Body of pancreas (tissue), 4 donors: ENCODE results near the gene FAM3A. TPM values are rescaled to one million over a fixed set of nuclear protein-coding genes. Genes with fewer than 3 reads are reported as not detected.

Experiments used
- ATAC-seq: fragments of 150-250 bp; one replicate; pipeline ENCODE4 v1.9.1; 2016
- DNase-seq, 4 donors: peaks; one replicate each; pipeline ENCODE4 v3.0.0-alpha.2; 2019
- H3K27ac ChIP-seq, 4 donors: fragments of 200-600 bp; sonication (generic); 1 replicate in 3 of 4; 2 replicates in 1 of 4; pipeline versions ENCODE4 v1.5.1 to v1.6.1; 2016 to 2019; ENCODE audit warnings: mild to moderate bottlenecking in 1 of 4, mixed read lengths in 1 of 4, moderate library complexity in 1 of 4
- H3K27me3 ChIP-seq, 2 donors: fragments of 200-600 bp; sonication (generic); one replicate each; pipeline ENCODE4 v1.6.0; 2016; ENCODE audit warnings: mild to moderate bottlenecking in 1 of 2
- H3K36me3 ChIP-seq, 2 donors: fragments of 200-600 bp; sonication (generic); replicated peaks in 1 of 2; 2 replicates each; pipeline ENCODE4 v1.5.1; 2016; ENCODE audit warnings: low read depth in 2 of 2; ENCODE audit not compliant: insufficient read depth in 1 of 2
- H3K4me1 ChIP-seq: fragments of 200-600 bp; sonication (generic); one replicate; pipeline ENCODE4 v1.6.0; 2016
- H3K4me3 ChIP-seq, 2 donors: fragments of 200-600 bp; sonication (generic); 1 replicate in 1 of 2; 2 replicates in 1 of 2; pipeline ENCODE4 v1.5.1; 2016 to 2019
- H3K9me3 ChIP-seq, 3 donors: fragments of 200-600 bp; sonication (generic); 1 replicate in 2 of 3; 2 replicates in 1 of 3; pipeline ENCODE4 v1.5.1; 2016
- POLR2A ChIP-seq, 3 donors: fragments of 450-650 bp; IDR thresholded peaks; one replicate each; pipeline ENCODE4 v1.6.1; 2016; ENCODE audit warnings: antibody characterized with exemption in 3 of 3, mild to moderate bottlenecking in 2 of 3
- WGBS, 2 donors: methylation state at CpG; one replicate each; pipeline ENCODE4 v1.1.5; 2017; 5-methylcytosine and 5-hydroxymethylcytosine counted together
- intact Hi-C: fragments of 100-400 bp; cut with DNase I; formaldehyde crosslinking; loops from one replicate; pipeline ENCODE4 v1.15.1; 2023
- total RNA-seq, 2 donors: library from RNA; depleted of rRNA; stranded (reverse); fragments of >200 nt; gene quantifications; one replicate each; pipeline ENCODE4 v1.1.0, GENCODE V29; 2016
- TF ChIP-seq, protein P1 (sequence below), 7 experiments: fragments of 450-650 bp in 4 of 7; fragments of 200-600 bp in 3 of 7; sonication (generic) in 3 of 7; IDR thresholded peaks; one replicate each; pipeline ENCODE4 v1.5.1; 2016 to 2019; ENCODE audit warnings: antibody characterized with exemption in 7 of 7

Gene FAM3A
- total RNA-seq, 2 donors from 2014 or later: 32.3 to 48.3 TPM

DNA sequence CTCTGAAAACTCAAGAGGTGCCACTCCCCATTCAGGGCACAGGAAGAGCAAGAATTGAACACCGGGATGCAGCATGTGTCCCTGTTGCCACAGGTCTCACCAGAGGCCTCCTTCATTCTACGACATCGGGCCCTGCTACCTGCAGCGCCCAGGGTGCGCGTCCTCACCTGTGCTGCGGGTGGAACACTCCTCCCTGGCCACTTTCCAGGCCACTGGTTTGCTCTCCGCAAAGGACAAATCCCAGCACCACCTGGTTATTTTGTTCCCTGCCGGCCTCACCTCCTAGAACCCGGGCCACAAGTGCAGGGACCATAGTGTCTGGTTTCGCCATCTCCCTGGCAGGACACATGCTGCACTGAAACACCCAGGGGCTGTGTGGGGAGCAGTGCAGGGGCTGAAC, 14.3 kb upstream of the FAM3A start:
- DNase-seq (no peak), ATAC-seq (no peak)
- H3K4me3 ChIP-seq: no peak overlapping the region
- H3K36me3 ChIP-seq: no peaks in the 10 kb centered on the region
- H3K27ac ChIP-seq: no peak overlapping the region
- intact Hi-C loops: no loop called here
- H3K9me3 ChIP-seq: no peaks in the 10 kb centered on the region
- H3K27me3 ChIP-seq: no peaks in the 10 kb centered on the region
- peaks cover 7% of the 10 kb centered on the region for H3K4me1 ChIP-seq
- 60% methylated on average over 10 of the region's 11 CpGs; no CpG with 5 or more reads in 1 of the 2 donors for WGBS, 2 donors
- TF ChIP-seq, protein P1, sequence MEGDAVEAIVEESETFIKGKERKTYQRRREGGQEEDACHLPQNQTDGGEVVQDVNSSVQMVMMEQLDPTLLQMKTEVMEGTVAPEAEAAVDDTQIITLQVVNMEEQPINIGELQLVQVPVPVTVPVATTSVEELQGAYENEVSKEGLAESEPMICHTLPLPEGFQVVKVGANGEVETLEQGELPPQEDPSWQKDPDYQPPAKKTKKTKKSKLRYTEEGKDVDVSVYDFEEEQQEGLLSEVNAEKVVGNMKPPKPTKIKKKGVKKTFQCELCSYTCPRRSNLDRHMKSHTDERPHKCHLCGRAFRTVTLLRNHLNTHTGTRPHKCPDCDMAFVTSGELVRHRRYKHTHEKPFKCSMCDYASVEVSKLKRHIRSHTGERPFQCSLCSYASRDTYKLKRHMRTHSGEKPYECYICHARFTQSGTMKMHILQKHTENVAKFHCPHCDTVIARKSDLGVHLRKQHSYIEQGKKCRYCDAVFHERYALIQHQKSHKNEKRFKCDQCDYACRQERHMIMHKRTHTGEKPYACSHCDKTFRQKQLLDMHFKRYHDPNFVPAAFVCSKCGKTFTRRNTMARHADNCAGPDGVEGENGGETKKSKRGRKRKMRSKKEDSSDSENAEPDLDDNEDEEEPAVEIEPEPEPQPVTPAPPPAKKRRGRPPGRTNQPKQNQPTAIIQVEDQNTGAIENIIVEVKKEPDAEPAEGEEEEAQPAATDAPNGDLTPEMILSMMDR (IDR thresholded peaks at IDR 0.05): no peak
- no peak for TF ChIP-seq POLR2A (IDR thresholded peaks at IDR 0.05)

DNA sequence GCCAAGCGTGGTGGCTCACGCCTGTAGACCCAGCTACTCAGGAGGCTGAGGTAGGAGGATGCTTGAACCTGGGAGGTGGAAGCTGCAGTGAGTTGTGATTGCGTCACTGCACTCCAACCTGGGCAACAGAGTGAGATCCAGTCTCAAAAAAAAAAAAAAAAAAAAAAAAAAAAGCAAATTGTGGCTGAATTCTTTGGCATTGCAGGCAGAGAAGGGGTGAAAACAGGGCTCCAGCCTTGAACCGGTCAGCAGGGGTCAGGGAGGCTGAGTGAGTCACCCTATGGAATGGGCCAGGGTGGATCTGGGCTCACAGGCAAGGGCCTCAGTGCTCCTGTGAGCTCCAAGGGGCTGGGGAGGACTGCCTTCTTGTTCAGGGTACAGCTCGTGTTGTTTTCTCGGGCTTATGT, 13.2 kb upstream of the FAM3A start:
- Histone ChIP-seq H3K4me1 (peaks cover 4% of the 10 kb centered on the region), H3K4me3 (no peak overlapping the region), H3K27me3 (no peaks in the 10 kb centered on the region), H3K9me3 (no peaks in the 10 kb centered on the region), H3K36me3 (no peaks in the 10 kb centered on the region), H3K27ac (no peak overlapping the region)
- 65 to 85% methylated on average over 2 to 3 of the region's 6 CpGs for WGBS, 2 donors
- DNase-seq (no peak), ATAC-seq (no peak)
- TF ChIP-seq POLR2A (IDR thresholded peaks at IDR 0.05): no peak
- TF ChIP-seq, protein P1 (IDR thresholded peaks at IDR 0.05): no peak
- intact Hi-C loops: no loop called here

GRCh38 chrX:154526901-154527675, 11.1 kb upstream of the FAM3A start:
- Histone ChIP-seq H3K9me3 (no peaks in the 10 kb centered on the region), H3K27me3 (no peaks in the 10 kb centered on the region), H3K4me1 (peaks cover 4% of the 10 kb centered on the region), H3K4me3 (no peak overlapping the region), H3K27ac (peak overlapping the region; percentile 28 to 86 (median 82)), H3K36me3 (no peaks in the 10 kb centered on the region)
- TF ChIP-seq, protein P1 (IDR thresholded peaks at IDR 0.05): peak in 6 of 7 experiments; percentile 21 to 60 (median 56)
- TF ChIP-seq POLR2A (IDR thresholded peaks at IDR 0.05): peak in 2 of 3 donors; percentile 33 to 36
- intact Hi-C loops: no loop called here
- 0 to 2% methylated on average over 4 to 14 of the region's 15 CpGs for WGBS, 2 donors
- DNase-seq: peak; percentile 75 to 84 (median 82)
- peak; percentile 90 for ATAC-seq

DNA sequence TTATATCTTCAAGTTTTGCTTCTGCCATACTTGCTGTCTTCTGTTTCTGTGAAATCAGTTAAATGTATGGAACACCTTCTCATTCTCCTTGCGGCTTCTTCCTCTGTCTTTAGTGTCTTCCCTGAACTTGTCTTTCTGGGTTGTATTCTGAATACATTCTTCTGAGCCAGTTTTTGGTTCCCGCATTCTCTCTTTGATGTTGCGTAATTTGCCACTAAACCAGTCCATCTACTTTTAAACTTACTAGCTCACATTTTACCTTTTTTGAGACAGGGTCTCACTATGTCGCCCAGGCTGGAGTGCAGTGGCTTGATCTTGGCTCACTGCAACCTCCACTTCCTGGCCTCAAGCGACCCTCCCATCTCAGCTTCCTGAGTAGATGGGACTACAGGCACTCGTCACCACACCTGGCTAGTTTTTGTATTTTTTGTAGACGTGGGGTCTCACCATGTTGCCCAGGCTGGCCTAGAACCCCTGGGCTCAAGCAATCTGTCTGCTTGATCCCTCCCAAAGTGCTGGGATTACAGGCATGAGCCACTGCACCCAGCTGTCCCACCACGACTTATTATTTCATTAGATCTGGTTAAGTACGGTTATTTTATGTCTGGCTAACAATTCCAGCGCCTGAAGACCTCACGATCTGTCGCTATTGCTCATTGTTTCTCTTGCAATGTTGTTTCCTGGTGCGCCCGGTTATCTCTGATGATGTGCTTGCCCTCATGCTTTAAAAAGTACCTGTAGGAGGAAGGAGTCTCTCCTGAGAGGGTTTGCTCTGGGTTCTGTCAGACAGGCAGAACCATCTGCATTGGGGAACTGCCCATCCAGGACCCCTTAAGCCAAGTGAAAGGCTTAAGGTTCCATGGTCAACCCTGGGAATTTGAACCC, 9.8 kb upstream of the FAM3A start:
- H3K27ac ChIP-seq: no peak overlapping the region
- intact Hi-C loops: no loop called here
- H3K4me3 ChIP-seq: no peak overlapping the region

More for the DNA sequence above, 9.8 kb upstream of the FAM3A start:
- Histone ChIP-seq H3K9me3 (no peaks in the 10 kb centered on the region), H3K27me3 (no peaks in the 10 kb centered on the region), H3K36me3 (no peaks in the 10 kb centered on the region), H3K4me1 (peaks cover 4% of the 10 kb centered on the region)
- TF ChIP-seq, protein P1 (IDR thresholded peaks at IDR 0.05): no peak
- TF ChIP-seq POLR2A (IDR thresholded peaks at IDR 0.05): no peak
- DNase-seq (no peak), ATAC-seq (no peak)
- WGBS, 2 donors: 72 to 78% methylated on average over 11 to 13 of the region's 14 CpGs
